22Rv1 (cell line): ENCODE measurements around the gene GLYATL3.

Source experiments
- H3K27ac ChIP-seq: fragments of 450-650 bp; 2 replicates; pipeline ENCODE4 v1.5.1; 2017
- ZFX ChIP-seq: fragments of 450-650 bp; IDR thresholded peaks from 2 replicates; pipeline ENCODE4 v1.6.1; 2017; ENCODE audit warnings: antibody characterized with exemption, borderline replicate concordance
- TF ChIP-seq, protein P1 (sequence below): fragments of 450-650 bp; IDR thresholded peaks from 2 replicates; pipeline ENCODE4 v1.5.1; 2017; ENCODE audit warnings: mild to moderate bottlenecking

The GLYATL3 gene

DNA sequence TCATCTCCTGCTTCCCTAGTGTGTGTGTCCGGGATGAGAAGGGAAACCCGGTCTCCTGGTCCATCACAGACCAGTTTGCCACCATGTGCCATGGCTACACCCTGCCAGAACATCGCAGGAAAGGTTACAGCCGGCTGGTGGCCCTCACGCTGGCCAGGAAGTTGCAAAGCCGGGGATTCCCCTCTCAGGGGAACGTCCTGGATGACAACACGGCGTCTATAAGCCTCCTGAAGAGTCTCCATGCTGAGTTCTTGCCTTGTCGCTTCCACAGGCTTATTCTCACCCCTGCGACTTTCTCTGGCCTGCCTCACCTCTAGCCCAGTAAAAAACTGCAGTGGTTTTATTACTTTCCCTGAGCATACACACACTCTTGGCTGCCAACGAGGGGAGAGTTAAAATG, 26.9 kb downstream of the GLYATL3 start:
- H3K27ac ChIP-seq, result no peak overlapping the region
- TF ChIP-seq, protein P1, sequence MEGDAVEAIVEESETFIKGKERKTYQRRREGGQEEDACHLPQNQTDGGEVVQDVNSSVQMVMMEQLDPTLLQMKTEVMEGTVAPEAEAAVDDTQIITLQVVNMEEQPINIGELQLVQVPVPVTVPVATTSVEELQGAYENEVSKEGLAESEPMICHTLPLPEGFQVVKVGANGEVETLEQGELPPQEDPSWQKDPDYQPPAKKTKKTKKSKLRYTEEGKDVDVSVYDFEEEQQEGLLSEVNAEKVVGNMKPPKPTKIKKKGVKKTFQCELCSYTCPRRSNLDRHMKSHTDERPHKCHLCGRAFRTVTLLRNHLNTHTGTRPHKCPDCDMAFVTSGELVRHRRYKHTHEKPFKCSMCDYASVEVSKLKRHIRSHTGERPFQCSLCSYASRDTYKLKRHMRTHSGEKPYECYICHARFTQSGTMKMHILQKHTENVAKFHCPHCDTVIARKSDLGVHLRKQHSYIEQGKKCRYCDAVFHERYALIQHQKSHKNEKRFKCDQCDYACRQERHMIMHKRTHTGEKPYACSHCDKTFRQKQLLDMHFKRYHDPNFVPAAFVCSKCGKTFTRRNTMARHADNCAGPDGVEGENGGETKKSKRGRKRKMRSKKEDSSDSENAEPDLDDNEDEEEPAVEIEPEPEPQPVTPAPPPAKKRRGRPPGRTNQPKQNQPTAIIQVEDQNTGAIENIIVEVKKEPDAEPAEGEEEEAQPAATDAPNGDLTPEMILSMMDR, result no peak
- no peak for TF ChIP-seq ZFX

DNA sequence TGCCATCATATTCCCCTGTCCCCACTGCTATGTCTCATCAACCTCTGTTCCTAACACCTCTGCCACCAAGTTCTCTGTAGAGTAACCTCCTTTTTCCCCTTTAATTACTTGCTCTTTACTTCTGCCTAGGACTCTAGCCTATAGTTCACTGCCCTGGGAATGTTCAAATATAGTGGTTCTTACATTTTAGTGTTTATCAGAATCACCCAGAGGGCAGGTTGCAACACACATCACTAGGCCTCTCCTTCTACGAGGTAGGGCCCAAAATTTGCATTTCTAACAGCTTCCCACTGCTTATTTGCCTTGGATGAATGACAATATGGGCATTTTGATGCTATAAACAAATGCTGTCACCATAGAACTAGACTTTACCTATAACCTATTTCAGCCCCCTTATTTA, 27.6 kb downstream of the GLYATL3 start:
- no peak overlapping the region for H3K27ac ChIP-seq
- TF ChIP-seq ZFX, result no peak
- TF ChIP-seq, protein P1, result no peak

DNA sequence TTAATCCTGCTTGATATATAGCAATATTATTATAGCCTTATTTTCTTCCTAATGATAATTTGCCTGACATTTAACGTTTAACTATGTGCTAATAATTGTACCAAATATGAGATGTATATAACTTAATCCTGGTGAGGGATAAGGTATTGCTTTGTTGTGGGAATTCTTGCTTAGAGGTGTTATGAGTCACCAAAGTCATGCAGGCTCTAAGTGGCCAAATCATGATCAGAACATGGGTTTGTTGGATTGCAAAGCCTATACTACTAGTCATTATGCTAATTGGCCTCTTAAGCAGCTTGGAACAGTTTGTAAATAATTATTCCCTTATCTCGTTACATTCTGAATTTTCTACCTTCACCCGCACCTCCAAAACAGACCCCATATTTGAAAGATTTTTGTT, 28.8 kb downstream of the GLYATL3 start:
- no peak overlapping the region for H3K27ac ChIP-seq
- no peak for TF ChIP-seq ZFX
- TF ChIP-seq, protein P1, result no peak

DNA sequence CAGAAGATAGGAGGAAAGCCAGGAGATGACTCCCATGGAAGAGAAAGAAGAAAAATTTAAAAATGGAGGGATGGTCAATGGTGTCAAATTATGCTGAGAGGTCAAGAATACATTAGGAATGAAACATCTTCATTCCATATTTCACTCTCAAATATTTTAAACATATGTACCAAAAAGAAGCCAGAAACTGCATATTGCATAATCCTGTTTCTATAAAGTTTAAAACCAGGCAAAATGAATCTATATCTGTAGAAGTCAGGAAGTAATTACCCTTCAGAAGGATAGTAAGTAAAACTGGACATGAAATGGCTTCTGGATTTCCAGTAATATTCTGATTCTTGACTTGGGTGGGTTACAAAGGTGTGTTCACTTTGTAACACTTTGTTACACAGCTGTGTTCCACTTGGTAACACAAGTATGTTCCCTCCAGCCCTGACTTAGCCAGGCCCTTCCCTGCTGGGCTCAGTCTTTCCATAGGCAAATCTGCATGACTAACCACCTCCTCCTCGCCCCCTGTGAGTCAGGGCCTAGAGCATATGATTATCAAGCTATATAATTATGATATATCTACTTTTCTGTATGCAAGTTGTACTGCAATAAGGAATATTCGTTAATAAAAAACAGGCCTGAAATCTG, 30.5 kb downstream of the GLYATL3 start:
- TF ChIP-seq, protein P1, result no peak
- no peak overlapping the region for H3K27ac ChIP-seq

DNA sequence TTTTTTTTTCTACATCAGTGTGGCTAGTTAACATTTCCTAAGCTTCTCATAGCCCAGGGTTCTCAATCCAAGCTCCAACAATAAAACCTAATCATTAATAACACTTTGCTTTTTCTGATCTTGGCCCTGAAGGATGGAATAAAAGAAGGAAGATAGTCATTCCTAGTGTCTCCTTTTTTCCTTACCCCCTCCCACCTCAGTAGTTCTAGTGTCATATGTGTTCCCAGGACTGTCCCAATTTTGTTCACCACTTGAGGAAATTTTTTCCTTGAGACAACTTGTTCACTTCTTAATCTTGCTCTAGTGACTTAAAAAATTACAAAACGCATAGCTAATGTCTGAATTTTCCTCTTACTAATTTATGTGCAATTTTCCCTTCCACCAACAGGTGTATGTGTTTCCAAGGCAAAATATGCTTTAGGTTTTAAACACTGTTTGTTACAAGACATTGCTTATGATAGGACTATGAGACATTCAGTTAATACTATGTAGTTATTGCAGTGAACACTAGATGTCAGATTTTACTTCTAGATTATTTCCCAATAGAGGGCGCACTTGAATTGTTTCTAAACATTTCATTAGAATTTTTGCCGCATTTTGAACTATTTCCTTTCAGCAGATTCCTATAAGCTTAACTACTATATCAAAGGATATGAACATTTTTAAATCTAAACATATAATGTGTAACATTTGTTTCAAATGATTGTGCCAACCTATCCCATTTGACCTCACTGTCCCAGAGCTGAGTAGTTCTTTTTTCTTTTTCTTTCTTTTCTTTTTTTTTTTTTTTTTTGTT, 32.2 kb downstream of the GLYATL3 start:
- no peak overlapping the region for H3K27ac ChIP-seq
- TF ChIP-seq, protein P1, result peak; percentile 90
- TF ChIP-seq ZFX, result no peak

DNA sequence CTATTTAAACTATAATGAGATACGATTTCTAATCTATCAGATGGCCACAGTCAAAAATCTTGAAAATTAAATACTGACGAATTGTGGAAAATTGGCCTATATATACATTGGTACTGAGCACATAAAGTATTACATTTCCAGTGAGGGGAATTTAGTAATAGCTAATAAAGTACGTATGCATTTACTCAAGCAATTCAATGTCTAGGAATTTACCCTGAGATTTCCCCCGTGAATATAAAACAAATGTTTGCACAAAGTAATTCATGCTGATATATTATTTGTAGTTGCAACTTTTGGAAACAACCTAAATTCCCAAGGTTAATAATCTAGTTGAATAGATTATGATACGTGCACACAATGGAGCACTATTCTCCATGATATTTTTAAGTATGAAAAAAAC, 36.1 kb downstream of the GLYATL3 start:
- no peak for TF ChIP-seq ZFX
- TF ChIP-seq, protein P1, result no peak

DNA sequence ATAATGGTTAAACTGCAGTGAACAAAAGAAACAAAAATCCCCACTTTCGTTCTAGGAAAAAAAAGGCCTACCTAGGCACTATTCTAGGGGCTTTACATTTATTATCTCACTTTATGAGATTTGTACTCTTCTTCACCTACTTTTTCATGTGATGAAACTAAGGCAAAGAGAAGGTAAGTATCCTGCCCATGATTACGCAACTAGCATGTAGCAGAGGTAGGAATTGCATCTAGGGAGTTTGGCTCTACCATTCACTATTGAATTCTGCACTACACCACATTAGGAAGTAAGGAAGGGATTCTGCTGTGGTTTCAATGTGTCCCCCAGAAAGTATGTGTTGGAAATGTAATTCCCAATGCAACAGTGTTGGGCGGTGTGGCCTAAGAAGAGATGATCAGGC, 39.4 kb downstream of the GLYATL3 start:
- no peak for TF ChIP-seq ZFX
- TF ChIP-seq, protein P1, result no peak
- no peak overlapping the region for H3K27ac ChIP-seq

More for the DNA sequence above, 36.1 kb downstream of the GLYATL3 start:
- no peak overlapping the region for H3K27ac ChIP-seq
